GM19240 (cell line): ENCODE measurements around the gene RAI1.

Experiments
- DNase-seq: peaks from one replicate; pipeline ENCODE4 v3.0.0; 2011; ENCODE audit warnings: low spot score; ENCODE audit not compliant: insufficient read length

The RAI1 gene

GRCh38 chr17:17748604-17749003 lies 67.3 kb downstream of the RAI1 start:
- no peak for DNase-seq

- peak; percentile 38 for DNase-seq
Observed at GRCh38 chr17:17749025-17749772, 67.9 kb downstream of the RAI1 start.

- peak; percentile 64 for DNase-seq
Observed at GRCh38 chr17:17749921-17750320, 68.7 kb downstream of the RAI1 start.

- peak; percentile 61 for DNase-seq
Observed at GRCh38 chr17:17750881-17751280, 69.6 kb downstream of the RAI1 start.

GRCh38 chr17:17751489-17752088 lies 70.3 kb downstream of the RAI1 start:
- DNase-seq = no peak

- DNase-seq = peak; percentile 88
Observed at GRCh38 chr17:17752089-17752820, 71.0 kb downstream of the RAI1 start.

GRCh38 chr17:17752821-17753321 lies 71.6 kb downstream of the RAI1 start:
- no peak for DNase-seq

- no peak for DNase-seq
Observed at GRCh38 chr17:17754719-17755686, 73.7 kb downstream of the RAI1 start.

- no peak for DNase-seq
Observed at GRCh38 chr17:17755715-17756114, 74.5 kb downstream of the RAI1 start.

GRCh38 chr17:17757391-17757791 lies 76.1 kb downstream of the RAI1 start:
- DNase-seq = no peak

- no peak for DNase-seq
Observed at GRCh38 chr17:17757956-17758845, 76.9 kb downstream of the RAI1 start.

- DNase-seq = no peak
Observed at GRCh38 chr17:17758941-17759563, 77.8 kb downstream of the RAI1 start.

GRCh38 chr17:17760350-17760749 lies 79.1 kb downstream of the RAI1 start:
- no peak for DNase-seq

GRCh38 chr17:17760872-17761550 lies 79.8 kb downstream of the RAI1 start:
- no peak for DNase-seq

- no peak for DNase-seq
Observed at GRCh38 chr17:17761894-17762743, 80.9 kb downstream of the RAI1 start.

- no peak for DNase-seq
Observed at GRCh38 chr17:17762744-17763105, 81.5 kb downstream of the RAI1 start.

- no peak for DNase-seq
Observed at GRCh38 chr17:17763136-17763535, 81.9 kb downstream of the RAI1 start.

GRCh38 chr17:17763734-17764133 lies 82.5 kb downstream of the RAI1 start:
- DNase-seq = no peak
